ENCODE results near the gene EHBP1.

DNA sequence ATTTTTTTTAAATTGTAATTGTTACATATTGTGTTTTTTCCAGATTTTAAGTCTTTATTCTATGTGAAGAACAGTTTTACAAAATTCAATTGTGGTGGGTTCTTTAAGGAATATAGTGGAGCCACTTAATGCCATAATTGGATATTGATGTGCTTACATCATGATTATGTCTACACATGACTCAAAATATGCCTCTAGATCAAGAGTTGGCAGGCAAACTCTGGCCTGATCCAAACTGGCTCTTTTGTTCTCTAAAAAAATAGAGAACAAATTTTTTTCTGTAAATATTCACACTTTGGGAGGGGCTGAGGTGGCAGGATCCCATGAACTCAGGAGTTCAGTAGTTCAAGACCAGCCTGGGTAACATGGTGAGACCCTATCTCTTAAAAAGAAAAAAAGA is 8.3 kb downstream of the EHBP1 start:
- TF ChIP-seq, protein P1, sequence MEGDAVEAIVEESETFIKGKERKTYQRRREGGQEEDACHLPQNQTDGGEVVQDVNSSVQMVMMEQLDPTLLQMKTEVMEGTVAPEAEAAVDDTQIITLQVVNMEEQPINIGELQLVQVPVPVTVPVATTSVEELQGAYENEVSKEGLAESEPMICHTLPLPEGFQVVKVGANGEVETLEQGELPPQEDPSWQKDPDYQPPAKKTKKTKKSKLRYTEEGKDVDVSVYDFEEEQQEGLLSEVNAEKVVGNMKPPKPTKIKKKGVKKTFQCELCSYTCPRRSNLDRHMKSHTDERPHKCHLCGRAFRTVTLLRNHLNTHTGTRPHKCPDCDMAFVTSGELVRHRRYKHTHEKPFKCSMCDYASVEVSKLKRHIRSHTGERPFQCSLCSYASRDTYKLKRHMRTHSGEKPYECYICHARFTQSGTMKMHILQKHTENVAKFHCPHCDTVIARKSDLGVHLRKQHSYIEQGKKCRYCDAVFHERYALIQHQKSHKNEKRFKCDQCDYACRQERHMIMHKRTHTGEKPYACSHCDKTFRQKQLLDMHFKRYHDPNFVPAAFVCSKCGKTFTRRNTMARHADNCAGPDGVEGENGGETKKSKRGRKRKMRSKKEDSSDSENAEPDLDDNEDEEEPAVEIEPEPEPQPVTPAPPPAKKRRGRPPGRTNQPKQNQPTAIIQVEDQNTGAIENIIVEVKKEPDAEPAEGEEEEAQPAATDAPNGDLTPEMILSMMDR (IDR thresholded peaks at IDR 0.05), result no peak
- no peak for TF ChIP-seq POLR2A (IDR thresholded peaks at IDR 0.05)
